T-helper 9 cell (primary cell): ENCODE data around the gene TNFSF9.
"Not testable (repeated sequence)": the region's sequence is repeated elsewhere in the genome, so short reads cannot be mapped to it uniquely, and the experiment has no call there.

Experiments
- DNase-seq: peaks from one replicate; pipeline ENCODE4 v3.0.0-alpha.2; 2020

The TNFSF9 gene

GRCh38 chr19:6508028-6508771 lies 22.6 kb upstream of the TNFSF9 start:
- DNase-seq = not testable (repeated sequence)

GRCh38 chr19:6509118-6509971 lies 21.5 kb upstream of the TNFSF9 start:
- no peak for DNase-seq

- DNase-seq = no peak
Observed at GRCh38 chr19:6510618-6511017, 20.2 kb upstream of the TNFSF9 start.

GRCh38 chr19:6514089-6514488 lies 16.7 kb upstream of the TNFSF9 start:
- no peak for DNase-seq

GRCh38 chr19:6514926-6515544 lies 15.8 kb upstream of the TNFSF9 start:
- no peak for DNase-seq

- DNase-seq = peak; percentile 36
Observed at GRCh38 chr19:6516018-6516658, 14.7 kb upstream of the TNFSF9 start.

GRCh38 chr19:6516659-6517291 lies 14.1 kb upstream of the TNFSF9 start:
- DNase-seq = peak; percentile 96

- DNase-seq = no peak
Observed at GRCh38 chr19:6518145-6518911, 12.5 kb upstream of the TNFSF9 start.

GRCh38 chr19:6519289-6519688 lies 11.5 kb upstream of the TNFSF9 start:
- no peak for DNase-seq

GRCh38 chr19:6521718-6522646 lies 8.8 kb upstream of the TNFSF9 start:
- DNase-seq = peak; percentile 50

GRCh38 chr19:6522712-6523111 lies 8.1 kb upstream of the TNFSF9 start:
- DNase-seq = no peak

GRCh38 chr19:6524311-6524710 lies 6.5 kb upstream of the TNFSF9 start:
- no peak for DNase-seq

- DNase-seq = no peak
Observed at GRCh38 chr19:6527893-6528543, 2.8 kb upstream of the TNFSF9 start.

GRCh38 chr19:6528544-6529121 lies 2.2 kb upstream of the TNFSF9 start:
- no peak for DNase-seq

GRCh38 chr19:6529351-6529750 lies 1.5 kb upstream of the TNFSF9 start:
- DNase-seq = no peak

- DNase-seq = no peak
Observed at GRCh38 chr19:6529937-6530385, 865 bp upstream of the TNFSF9 start.

- no peak for DNase-seq
Observed at GRCh38 chr19:6531163-6531955, 533 bp downstream of the TNFSF9 start.

GRCh38 chr19:6531956-6532243 lies 1.1 kb downstream of the TNFSF9 start:
- DNase-seq = no peak
